ENCODE measurements around the gene RHBDL1. TPM values are rescaled to one million over a fixed set of nuclear protein-coding genes. Genes with fewer than 3 reads are reported as not detected.

Gene RHBDL1
- total and polyA plus RNA-seq, 2 donors (not counting 1 experiment from before 2014, with no cell fraction given): 0.76 to 7.1 TPM

- Histone ChIP-seq H3K36me3 (ENCODE audit: control insufficient read depth, insufficient read depth, low read length) (no peaks in the 10 kb centered on the region), H3K4me2 (ENCODE audit: extremely low read depth, insufficient read depth, low read length) (no peak overlapping the region), H3K4me1 (ENCODE audit: control insufficient read depth, extremely low read depth, insufficient read depth, low read length) (peaks cover 8% of the 10 kb centered on the region), H3K9me3 (ENCODE audit: control insufficient read depth, insufficient read depth, low read depth, low read length) (no peaks in the 10 kb centered on the region), H2AFZ (ENCODE audit: low read length) (no peak overlapping the region), H3K27me3 (ENCODE audit: control insufficient read depth, insufficient read depth, low read length) (peaks cover 29% of the 10 kb centered on the region), H4K20me1 (ENCODE audit: control insufficient read depth, extremely low read depth, insufficient read depth, low read length) (no peaks in the 10 kb centered on the region), H3K9ac (ENCODE audit: insufficient read depth, low read length) (no peak overlapping the region), H3K4me3 (replicated peaks in 1 of 4; ENCODE audit: control extremely low read depth in 1 of 4, insufficient read depth in 1 of 4, low read depth in 3 of 4, low read length in 4 of 4) (no peak overlapping the region), H3K27ac (ENCODE audit: insufficient read depth, low read length) (no peak overlapping the region), H3K79me2 (ENCODE audit: control insufficient read depth, insufficient read depth, low read length) (no peaks in the 10 kb centered on the region)
- TF ChIP-seq EZH2 (IDR thresholded peaks at IDR 0.05; ENCODE audit: low read length, missing control alignments): no peak
- TF ChIP-seq CTCF (conservative IDR thresholded peaks at IDR 0.05 in 1 of 2, IDR thresholded peaks at IDR 0.05 in 1 of 2; ENCODE audit: low read depth in 1 of 2, low read length in 2 of 2): no peak
- DNase-seq (ENCODE audit: low read depth in 2 of 2): no peak
Observed at GRCh38 chr16:708959-709358, 33.5 kb downstream of the RHBDL1 start.

GRCh38 chr16:709566-710499, 34.4 kb downstream of the RHBDL1 start:
- Histone ChIP-seq H3K4me1 (ENCODE audit: control insufficient read depth, extremely low read depth, insufficient read depth, low read length) (peaks cover 11% of the 10 kb centered on the region), H3K36me3 (ENCODE audit: control insufficient read depth, insufficient read depth, low read length) (no peaks in the 10 kb centered on the region), H2AFZ (ENCODE audit: low read length) (no peak overlapping the region), H3K4me2 (ENCODE audit: extremely low read depth, insufficient read depth, low read length) (peak overlapping the region; percentile 62), H3K79me2 (ENCODE audit: control insufficient read depth, insufficient read depth, low read length) (no peaks in the 10 kb centered on the region), H3K9ac (ENCODE audit: insufficient read depth, low read length) (peak overlapping the region; percentile 9), H3K27me3 (ENCODE audit: control insufficient read depth, insufficient read depth, low read length) (peaks cover 20% of the 10 kb centered on the region), H3K27ac (ENCODE audit: insufficient read depth, low read length) (peak overlapping the region; percentile 39), H4K20me1 (ENCODE audit: control insufficient read depth, extremely low read depth, insufficient read depth, low read length) (no peaks in the 10 kb centered on the region), H3K9me3 (ENCODE audit: control insufficient read depth, insufficient read depth, low read depth, low read length) (no peaks in the 10 kb centered on the region), H3K4me3 (replicated peaks in 1 of 4; ENCODE audit: control extremely low read depth in 1 of 4, insufficient read depth in 1 of 4, low read depth in 3 of 4, low read length in 4 of 4) (no peak overlapping the region)
- no peak for TF ChIP-seq CTCF (conservative IDR thresholded peaks at IDR 0.05 in 1 of 2, IDR thresholded peaks at IDR 0.05 in 1 of 2; ENCODE audit: low read depth in 1 of 2, low read length in 2 of 2)
- TF ChIP-seq EZH2 (IDR thresholded peaks at IDR 0.05; ENCODE audit: low read length, missing control alignments): no peak
- DNase-seq (ENCODE audit: low read depth in 2 of 2): peak; percentile 85 to 87

- TF ChIP-seq EZH2 (IDR thresholded peaks at IDR 0.05; ENCODE audit: low read length, missing control alignments): no peak
- TF ChIP-seq CTCF (conservative IDR thresholded peaks at IDR 0.05 in 1 of 2, IDR thresholded peaks at IDR 0.05 in 1 of 2; ENCODE audit: low read depth in 1 of 2, low read length in 2 of 2): no peak
- no peak for DNase-seq (ENCODE audit: low read depth in 2 of 2)
- H3K9ac ChIP-seq (ENCODE audit: insufficient read depth, low read length): no peak overlapping the region
- H3K27me3 ChIP-seq (ENCODE audit: control insufficient read depth, insufficient read depth, low read length): peaks cover 17% of the 10 kb centered on the region
- H4K20me1 ChIP-seq (ENCODE audit: control insufficient read depth, extremely low read depth, insufficient read depth, low read length): no peaks in the 10 kb centered on the region
- H3K27ac ChIP-seq (ENCODE audit: insufficient read depth, low read length): no peak overlapping the region
- no peaks in the 10 kb centered on the region for H3K79me2 ChIP-seq (ENCODE audit: control insufficient read depth, insufficient read depth, low read length)
- H3K9me3 ChIP-seq (ENCODE audit: control insufficient read depth, insufficient read depth, low read depth, low read length): no peaks in the 10 kb centered on the region
- no peaks in the 10 kb centered on the region for H3K36me3 ChIP-seq (ENCODE audit: control insufficient read depth, insufficient read depth, low read length)
- no peak overlapping the region for H2AFZ ChIP-seq (ENCODE audit: low read length)
- H3K4me2 ChIP-seq (ENCODE audit: extremely low read depth, insufficient read depth, low read length): no peak overlapping the region
- H3K4me3 ChIP-seq (replicated peaks in 1 of 4; ENCODE audit: control extremely low read depth in 1 of 4, insufficient read depth in 1 of 4, low read depth in 3 of 4, low read length in 4 of 4): no peak overlapping the region
- H3K4me1 ChIP-seq (ENCODE audit: control insufficient read depth, extremely low read depth, insufficient read depth, low read length): peaks cover 11% of the 10 kb centered on the region
Observed at GRCh38 chr16:710500-711075, 35.1 kb downstream of the RHBDL1 start.

Data from fibroblast of lung (primary cell).